GM12873 (cell line): ENCODE measurements around the gene TFE3.
A peak's percentile ranks its signal among the peaks of the same experiment; 100 is the strongest.

Experiments
- CTCF ChIP-seq: IDR thresholded peaks from 2 replicates; pipeline ENCODE4 v1.5.1; 2012; ENCODE audit warnings: low read depth, mild to moderate bottlenecking, moderate library complexity, low read length, control low read depth; ENCODE audit not compliant: insufficient read depth; ENCODE audit errors: missing control alignments

Gene TFE3

GRCh38 chrX:49043220-49043986 lies at the start of gene TFE3:
Gene TFE3, minus strand, starts transcription at chrX:49043357. Its CDS starts 131 bp downstream, at chrX:49043226.
- peak; percentile 53 for TF ChIP-seq CTCF

- TF ChIP-seq CTCF: no peak
Observed at GRCh38 chrX:49089553-49089952, 46.4 kb upstream of the TFE3 start.

- no peak for TF ChIP-seq CTCF
Observed at GRCh38 chrX:49082271-49082871, 39.2 kb upstream of the TFE3 start.

- no peak for TF ChIP-seq CTCF
Observed at GRCh38 chrX:49079489-49080428, 36.6 kb upstream of the TFE3 start, which contains the start of gene WDR45. Gene WDR45, minus strand, starts transcription at chrX:49079887. Its CDS starts 1,792 bp downstream, at chrX:49078095.

- no peak for TF ChIP-seq CTCF
Observed at GRCh38 chrX:49077941-49078340, 34.8 kb upstream of the TFE3 start.

GRCh38 chrX:49075347-49075746 lies 32.2 kb upstream of the TFE3 start:
- no peak for TF ChIP-seq CTCF
